SK-N-DZ (cell line): Measurements from ENCODE around the gene SH3BGRL2.
A peak's percentile ranks its signal among the peaks of the same experiment; 100 is the strongest.

Experiments
- DNase-seq: peaks from one replicate; pipeline ENCODE4 v3.0.0-alpha.2; 2015; ENCODE audit warnings: low spot score

Gene SH3BGRL2

GRCh38 chr6:79697430-79697829 is 66.3 kb downstream of the SH3BGRL2 start:
- no peak for DNase-seq

GRCh38 chr6:79699606-79700005 is 68.5 kb downstream of the SH3BGRL2 start:
- no peak for DNase-seq

GRCh38 chr6:79702691-79703090 is 71.6 kb downstream of the SH3BGRL2 start:
- DNase-seq: no peak

GRCh38 chr6:79704200-79704599 is 73.1 kb downstream of the SH3BGRL2 start:
- no peak for DNase-seq

- no peak for DNase-seq
Observed at GRCh38 chr6:79705456-79705995, 74.4 kb downstream of the SH3BGRL2 start.

- no peak for DNase-seq
Observed at GRCh38 chr6:79706527-79706926, 75.4 kb downstream of the SH3BGRL2 start.

GRCh38 chr6:79707621-79708020 is 76.5 kb downstream of the SH3BGRL2 start:
- no peak for DNase-seq

- DNase-seq: no peak
Observed at GRCh38 chr6:79708095-79708791, 77.1 kb downstream of the SH3BGRL2 start.

GRCh38 chr6:79710127-79710526 is 79.0 kb downstream of the SH3BGRL2 start:
- peak; percentile 66 for DNase-seq

GRCh38 chr6:79711167-79711566 is 80.0 kb downstream of the SH3BGRL2 start:
- DNase-seq: peak; percentile 77

GRCh38 chr6:79712144-79712543 is 81.0 kb downstream of the SH3BGRL2 start:
- DNase-seq: no peak

- DNase-seq: no peak
Observed at GRCh38 chr6:79712616-79713135, 81.5 kb downstream of the SH3BGRL2 start.

- DNase-seq: peak; percentile 56
Observed at GRCh38 chr6:79713701-79714322, 82.7 kb downstream of the SH3BGRL2 start.

- no peak for DNase-seq
Observed at GRCh38 chr6:79717989-79718388, 86.9 kb downstream of the SH3BGRL2 start.

GRCh38 chr6:79718509-79719247 is 87.5 kb downstream of the SH3BGRL2 start:
- no peak for DNase-seq

- DNase-seq: no peak
Observed at GRCh38 chr6:79719248-79719960, 88.3 kb downstream of the SH3BGRL2 start.

- DNase-seq: peak; percentile 41
Observed at GRCh38 chr6:79724816-79725215, 93.7 kb downstream of the SH3BGRL2 start.

- no peak for DNase-seq
Observed at GRCh38 chr6:79731471-79731870, 100.3 kb downstream of the SH3BGRL2 start.

GRCh38 chr6:79733388-79733787 is 102.3 kb downstream of the SH3BGRL2 start:
- no peak for DNase-seq

- no peak for DNase-seq
Observed at GRCh38 chr6:79734374-79734773, 103.2 kb downstream of the SH3BGRL2 start.

- DNase-seq: no peak
Observed at GRCh38 chr6:79735183-79735582, 104.1 kb downstream of the SH3BGRL2 start.
